Keratinocyte (primary cell): Measurements from ENCODE around the gene KCNE1. TPM values are rescaled to one million over a fixed set of nuclear protein-coding genes. Genes with fewer than 3 reads are reported as not detected.
"Not testable (repeated sequence)": the region's sequence is repeated elsewhere in the genome, so short reads cannot be mapped to it uniquely, and the experiment has no call there.

Experiments used
- DNase-seq: peaks from one replicate; pipeline ENCODE4 v3.0.0-alpha.2; 2011; ENCODE audit warnings: low read depth, missing footprints, low spot score
- FAIRE-seq: peaks from 2 replicates; lab custom pipeline; 2011; peaks lifted over from hg19 to GRCh38; lab: Jason Lieb, UNC
- H2AFZ ChIP-seq: 2 replicates; pipeline ENCODE4 v1.6.0; 2012; ENCODE audit warnings: low read length, control low read depth, inconsistent platforms; ENCODE audit not compliant: control insufficient read depth
- H3K27ac ChIP-seq: 2 replicates; pipeline ENCODE4 v1.5.1; 2011; ENCODE audit warnings: low read length; ENCODE audit not compliant: control insufficient read depth, insufficient read depth
- H3K27me3 ChIP-seq: 3 replicates; pipeline ENCODE4 v1.6.0; 2011; ENCODE audit warnings: low read length; ENCODE audit not compliant: control insufficient read depth, insufficient read depth; ENCODE audit errors: extremely low read depth
- H3K36me3 ChIP-seq, 2 experiments: 2 replicates in 1 of 2; 3 replicates in 1 of 2; pipeline ENCODE4 v1.5.1; 2011; ENCODE audit warnings: low read length in 2 of 2, mild to moderate bottlenecking in 1 of 2; ENCODE audit not compliant: control insufficient read depth in 2 of 2, insufficient read depth in 2 of 2; ENCODE audit errors: extremely low read depth in 1 of 2
- H3K4me1 ChIP-seq: 3 replicates; pipeline ENCODE4 v1.5.1; 2011; ENCODE audit warnings: low read length; ENCODE audit not compliant: control insufficient read depth, insufficient read depth; ENCODE audit errors: extremely low read depth
- H3K4me2 ChIP-seq: 3 replicates; pipeline ENCODE4 v1.6.0; 2011; ENCODE audit warnings: low read depth, low read length; ENCODE audit not compliant: control insufficient read depth, insufficient read depth; ENCODE audit errors: extremely low read depth
- H3K4me3 ChIP-seq, 3 experiments: fragments of 200-600 bp in 1 of 3; sonication (generic) in 1 of 3; 2 replicates in 2 of 3; 3 replicates in 1 of 3; pipeline ENCODE4 v1.5.1; 2011 to 2016; ENCODE audit warnings: low read length in 3 of 3, mild to moderate bottlenecking in 3 of 3, control low read depth in 2 of 3, inconsistent platforms in 1 of 3, low read depth in 1 of 3, mixed read lengths in 1 of 3, mixed run types in 1 of 3, moderate library complexity in 1 of 3; ENCODE audit not compliant: control insufficient read depth in 2 of 3, insufficient read depth in 2 of 3; ENCODE audit errors: extremely low read depth in 1 of 3
- H3K79me2 ChIP-seq: 2 replicates; pipeline ENCODE4 v1.6.0; 2012; ENCODE audit warnings: low read length; ENCODE audit not compliant: control insufficient read depth, insufficient read depth
- H3K9ac ChIP-seq: 3 replicates; pipeline ENCODE4 v1.6.0; 2011; ENCODE audit warnings: low read length; ENCODE audit not compliant: control insufficient read depth, insufficient read depth; ENCODE audit errors: extremely low read depth
- H3K9me1 ChIP-seq: 3 replicates; pipeline ENCODE4 v1.6.0; 2011; ENCODE audit warnings: low read length; ENCODE audit not compliant: control insufficient read depth, insufficient read depth; ENCODE audit errors: extremely low read depth
- H3K9me3 ChIP-seq: 2 replicates; pipeline ENCODE4 v1.5.1; 2012; ENCODE audit warnings: low read depth, low read length; ENCODE audit not compliant: control insufficient read depth
- H4K20me1 ChIP-seq: 3 replicates; pipeline ENCODE4 v1.6.0; 2011; ENCODE audit warnings: low read length; ENCODE audit not compliant: control insufficient read depth, insufficient read depth; ENCODE audit errors: extremely low read depth
- CTCF ChIP-seq, 3 experiments: IDR thresholded peaks in 1 of 3; conservative IDR thresholded peaks in 1 of 3; optimal IDR thresholded peaks in 1 of 3; 2 replicates in 2 of 3; 3 replicates in 1 of 3; pipeline versions ENCODE3 to v1.5.1; 2011; ENCODE audit warnings: low read length in 3 of 3, mild to moderate bottlenecking in 3 of 3, moderate library complexity in 2 of 3, control low read depth in 1 of 3, inconsistent platforms in 1 of 3; ENCODE audit not compliant: insufficient read depth in 2 of 3; ENCODE audit errors: extremely low read depth in 1 of 3
- EZH2 ChIP-seq: IDR thresholded peaks from one replicate; pipeline ENCODE4 v1.6.1; 2012; ENCODE audit warnings: inconsistent platforms, mild to moderate bottlenecking, low read length, moderate library complexity
- dilution Hi-C: fragments of 300-500 bp; cut with MboI; formaldehyde crosslinking; loops from one replicate; pipeline ENCODE4 v1.7.0; 2020; ENCODE audit warnings: low sequenced_read_pairs; ENCODE audit not compliant: extremely low pct_ligation_motif_present
- polyA plus RNA-seq, 5 experiments: library from polyadenylated mRNA; depleted of rRNA in 3 of 5; stranded (reverse) in 3 of 5; stranded (forward) in 1 of 5; unstranded in 1 of 5; fragments of >200 nt; gene quantifications; 1 replicate in 1 of 5; 2 replicates in 3 of 5; 3 replicates in 1 of 5; pipeline versions ENCODE4 v1.2.1 to v1.2.3, GENCODE V29; 2011 to 2012; ENCODE audit warnings: missing spikeins in 2 of 5, low read depth in 1 of 5, low replicate concordance in 1 of 5

KCNE1 gene
- polyA plus RNA-seq, 1 donor (not counting 4 experiments of a cell fraction or from before 2014, with no cell fraction given): 0.08 TPM

DNA sequence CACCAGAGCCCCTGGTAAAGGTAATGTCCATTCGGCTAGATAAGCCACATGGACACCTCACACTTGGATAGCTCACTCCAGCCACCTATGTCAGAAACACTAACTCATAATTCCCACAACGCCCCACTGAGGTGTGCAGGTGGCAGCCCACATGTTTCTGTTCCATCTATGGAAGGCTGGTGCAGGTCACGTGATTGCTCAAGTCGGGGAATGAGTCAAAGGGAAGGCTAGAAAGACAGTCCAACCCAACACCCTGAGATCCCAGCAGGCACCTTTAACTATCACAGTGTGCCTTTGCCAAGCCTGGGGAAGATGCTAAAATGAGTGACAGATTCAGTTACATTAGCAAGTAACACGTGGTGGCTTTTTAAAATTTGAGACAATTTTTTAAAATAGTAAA, 45.3 kb upstream of the KCNE1 start:
- Histone ChIP-seq H3K36me3 (no peaks in the 10 kb centered on the region), H3K27ac (no peak overlapping the region), H3K4me2 (no peak overlapping the region), H3K79me2 (no peaks in the 10 kb centered on the region), H3K9ac (no peak overlapping the region), H3K9me3 (peaks cover 2% of the 10 kb centered on the region), H3K4me1 (peaks cover 29% of the 10 kb centered on the region), H2AFZ (no peak overlapping the region), H3K27me3 (no peaks in the 10 kb centered on the region), H3K9me1 (no peaks in the 10 kb centered on the region), H3K4me3 (no peak overlapping the region), H4K20me1 (no peaks in the 10 kb centered on the region)
- dilution Hi-C loops: no loop called here
- FAIRE-seq (peak; percentile 32), DNase-seq (no peak)
- no peak for TF ChIP-seq EZH2
- no peak for TF ChIP-seq CTCF (optimal IDR thresholded peaks at IDR 0.05 in 1 of 3, IDR thresholded peaks at IDR 0.05 in 1 of 3, conservative IDR thresholded peaks at IDR 0.05 in 1 of 3; ENCODE audit: extremely low read depth in 1 of 3, insufficient read depth in 2 of 3, low read length in 3 of 3)

DNA sequence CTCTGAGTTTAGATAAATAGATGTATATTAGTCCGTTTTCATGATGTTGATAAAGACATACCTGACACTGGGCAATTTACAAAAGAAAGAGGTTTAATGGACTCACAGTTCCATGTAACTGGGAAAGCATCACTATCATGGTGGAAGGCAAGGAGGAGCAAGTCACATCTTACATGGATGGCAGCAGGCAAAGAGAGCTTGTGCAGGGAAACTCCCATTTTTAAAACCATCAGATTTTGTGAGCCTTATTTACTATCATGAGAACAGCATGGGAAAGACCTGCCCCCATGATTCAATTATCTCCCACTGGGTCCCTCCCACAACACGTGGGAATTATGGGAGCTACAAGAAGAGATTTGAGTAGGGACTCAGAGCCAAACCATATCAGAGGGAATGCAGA, 42.7 kb upstream of the KCNE1 start:
- FAIRE-seq, H3K9ac ChIP-seq, H3K9me3 ChIP-seq, dilution Hi-C loops, H3K79me2 ChIP-seq, DNase-seq, H3K36me3 ChIP-seq, H3K27ac ChIP-seq, H3K4me2 ChIP-seq, H4K20me1 ChIP-seq, H3K9me1 ChIP-seq, H3K4me3 ChIP-seq, H2AFZ ChIP-seq, H3K27me3 ChIP-seq: not testable (repeated sequence)
- peaks cover 32% of the 10 kb centered on the region for H3K4me1 ChIP-seq

- H3K9me1 ChIP-seq: no peaks in the 10 kb centered on the region
- peaks cover 32% of the 10 kb centered on the region for H3K4me1 ChIP-seq
- H3K79me2 ChIP-seq: no peaks in the 10 kb centered on the region
- peak overlapping the region; percentile 64 for H3K27ac ChIP-seq
- TF ChIP-seq EZH2 (no peak), CTCF (optimal IDR thresholded peaks at IDR 0.05 in 1 of 3, IDR thresholded peaks at IDR 0.05 in 1 of 3, conservative IDR thresholded peaks at IDR 0.05 in 1 of 3; ENCODE audit: extremely low read depth in 1 of 3, insufficient read depth in 2 of 3, low read length in 3 of 3) (no peak)
- H3K9ac ChIP-seq: no peak overlapping the region
- no peaks in the 10 kb centered on the region for H4K20me1 ChIP-seq
- H3K9me3 ChIP-seq: peaks cover 2% of the 10 kb centered on the region
- no peaks in the 10 kb centered on the region for H3K36me3 ChIP-seq
- H2AFZ ChIP-seq: no peak overlapping the region
- no peak overlapping the region for H3K4me3 ChIP-seq
- no peak for DNase-seq
- dilution Hi-C loops: no loop called here
- peak; percentile 13 for FAIRE-seq
- H3K4me2 ChIP-seq: no peak overlapping the region
- H3K27me3 ChIP-seq: no peaks in the 10 kb centered on the region
Measured at GRCh38 chr21:34554227-34554626, 42.2 kb upstream of the KCNE1 start.
